Activated B cell treated with CpG ODN at 0.5 μM for 24 hours (primary cell): ENCODE results near the gene RAD51B. TPM values are rescaled to one million over a fixed set of nuclear protein-coding genes. Genes with fewer than 3 reads are reported as not detected.
A peak's percentile ranks its signal among the peaks of the same experiment; 100 is the strongest.

Experiments used
- ATAC-seq: fragments of 200-7000 bp; cut with Tn5 transposase; one replicate; pipeline ENCODE4 v1.10.0; 2021; ENCODE audit warnings: low read depth, mild to moderate bottlenecking, moderate library complexity
- CTCF ChIA-PET: fragments of 350-600 bp; sonication (Branson Sonifier 250); formaldehyde crosslinking; loops from one replicate; lab custom pipeline; 2021; ENCODE audit warnings: antibody characterized with exemption; lab: Charles Lee
- POLR2A ChIA-PET: fragments of 350-600 bp; sonication (Branson Sonifier 250); formaldehyde crosslinking; loops from one replicate; lab custom pipeline; 2021; ENCODE audit warnings: antibody characterized with exemption; lab: Charles Lee
- DNase-seq: peaks from one replicate; pipeline ENCODE4 v3.0.0; 2022
- H3K27ac Mint-ChIP-seq: one replicate; pipeline ENCODE4 v1.8.0; 2020; ENCODE audit warnings: mixed read lengths
- H3K27me3 Mint-ChIP-seq: one replicate; pipeline ENCODE4 v1.8.0; 2021; ENCODE audit warnings: mixed read lengths
- H3K36me3 Mint-ChIP-seq: one replicate; pipeline ENCODE4 v1.8.0; 2021; ENCODE audit warnings: low read depth, mixed read lengths
- H3K4me1 Mint-ChIP-seq: one replicate; pipeline ENCODE4 v1.8.0; 2021; ENCODE audit warnings: mixed read lengths
- H3K4me3 Mint-ChIP-seq: one replicate; pipeline ENCODE4 v1.8.0; 2020; ENCODE audit warnings: mild to moderate bottlenecking, mixed read lengths
- H3K9me3 Mint-ChIP-seq: one replicate; pipeline ENCODE4 v1.8.0; 2020; ENCODE audit warnings: mixed read lengths
- CTCF ChIP-seq: fragments of 200-600 bp; IDR thresholded peaks from one replicate; pipeline ENCODE4 v1.8.0; 2022; ENCODE audit warnings: antibody characterized with exemption, mild to moderate bottlenecking
- intact Hi-C: fragments of 100-400 bp; cut with micrococcal nuclease; formaldehyde crosslinking; loops from one replicate; pipeline ENCODE4 v1.15.1; 2024
- total RNA-seq: library from RNA; stranded (reverse); gene quantifications from 2 replicates; pipeline ENCODE4 v1.2.3, GENCODE V29; 2022

Gene RAD51B
- total RNA-seq, 1 donor from 2014 or later = 53.9 TPM

DNA sequence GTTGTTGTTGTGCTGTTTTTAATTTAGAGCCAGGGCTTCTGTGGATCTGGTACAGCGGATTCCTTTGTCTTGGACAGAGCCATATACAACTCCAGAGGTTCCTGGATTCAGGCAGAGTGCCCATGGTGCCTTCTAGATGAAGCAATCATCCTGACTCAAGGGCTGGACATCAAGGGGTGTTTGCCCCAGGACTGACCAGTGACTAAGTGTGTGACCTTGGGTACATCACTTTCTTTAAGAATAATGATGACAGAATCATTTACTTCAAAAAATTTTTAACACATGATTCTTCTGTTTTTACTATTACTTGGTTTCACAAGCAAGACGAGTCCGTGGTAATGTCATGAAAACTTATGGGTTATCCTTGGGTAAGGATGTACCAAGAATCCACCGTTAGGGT is 576.0 kb downstream of the RAD51B start:
- Mint-ChIP-seq H3K27ac (peak overlapping the region; percentile 69), H3K4me3 (no peak overlapping the region), H3K4me1 (peaks cover 80% of the 10 kb centered on the region), H3K27me3 (no peaks in the 10 kb centered on the region), H3K36me3 (peaks cover 4% of the 10 kb centered on the region), H3K9me3 (no peaks in the 10 kb centered on the region)
- no peak for ATAC-seq
- ChIA-PET CTCF (no interaction called here), POLR2A (no interaction called here)
- no peak for TF ChIP-seq CTCF
- no peak for DNase-seq
- intact Hi-C loops = no loop called here

- no peaks in the 10 kb centered on the region for H3K9me3 Mint-ChIP-seq
- ATAC-seq (no peak), DNase-seq (no peak)
- H3K36me3 Mint-ChIP-seq = peaks cover 4% of the 10 kb centered on the region
- H3K4me1 Mint-ChIP-seq = peaks cover 88% of the 10 kb centered on the region
- POLR2A ChIA-PET = interaction anchor here (2.6 to 16.7 kb wide), 3 partner anchors 110 to 392 kb away, joined by 7 to 350 read pairs (median 340); partner anchors contain the start of gene ZFP36L1
- intact Hi-C loops = no loop called here
- H3K27ac Mint-ChIP-seq = peak overlapping the region; percentile 35
- H3K27me3 Mint-ChIP-seq = no peaks in the 10 kb centered on the region
- no peak for TF ChIP-seq CTCF
- CTCF ChIA-PET = no interaction called here
- no peak overlapping the region for H3K4me3 Mint-ChIP-seq
These were observed 576.9 kb downstream of the RAD51B start for GRCh38 chr14:68396461-68396860.

GRCh38 chr14:68397371-68397811 is 577.8 kb downstream of the RAD51B start:
- ChIA-PET CTCF (interaction anchor here (1.0 kb wide), 1 partner anchor 105 kb away, joined by 3 read pairs; no protein-coding TSS in a partner anchor), POLR2A (interaction anchor here (0.8 to 16.7 kb wide), 14 partner anchors 11 to 419 kb away, joined by 3 to 350 read pairs (median 4); partner anchors contain the start of gene ZFP36L1)
- TF ChIP-seq CTCF = no peak
- Mint-ChIP-seq H3K9me3 (no peaks in the 10 kb centered on the region), H3K4me3 (no peak overlapping the region), H3K27ac (peak overlapping the region; percentile 84), H3K4me1 (peaks cover 90% of the 10 kb centered on the region), H3K36me3 (peaks cover 5% of the 10 kb centered on the region), H3K27me3 (no peaks in the 10 kb centered on the region)
- intact Hi-C loops = no loop called here
- no peak for DNase-seq
- peak; percentile 18 for ATAC-seq

GRCh38 chr14:68397822-68398221 is 578.2 kb downstream of the RAD51B start:
- no peak for DNase-seq
- intact Hi-C loops = no loop called here
- H3K36me3 Mint-ChIP-seq = peaks cover 6% of the 10 kb centered on the region
- H3K4me3 Mint-ChIP-seq = no peak overlapping the region
- ChIA-PET CTCF (interaction anchor here (1.0 kb wide), 1 partner anchor 106 kb away, joined by 3 read pairs; no protein-coding TSS in a partner anchor), POLR2A (interaction anchor here (0.8 to 16.7 kb wide), 14 partner anchors 11 to 418 kb away, joined by 3 to 350 read pairs (median 4); partner anchors contain the start of gene ZFP36L1)
- H3K27me3 Mint-ChIP-seq = no peaks in the 10 kb centered on the region
- H3K9me3 Mint-ChIP-seq = no peaks in the 10 kb centered on the region
- H3K4me1 Mint-ChIP-seq = peaks cover 90% of the 10 kb centered on the region
- H3K27ac Mint-ChIP-seq = peak overlapping the region; percentile 84
- no peak for TF ChIP-seq CTCF
- no peak for ATAC-seq

- ChIA-PET CTCF (no interaction called here), POLR2A (interaction anchor here (1.1 to 16.7 kb wide), 8 partner anchors 10 to 397 kb away, joined by 3 to 350 read pairs (median 4); partner anchors contain the start of gene ZFP36L1)
- DNase-seq (no peak), ATAC-seq (no peak)
- Mint-ChIP-seq H3K9me3 (no peaks in the 10 kb centered on the region), H3K4me1 (peaks cover 90% of the 10 kb centered on the region), H3K36me3 (peaks cover 6% of the 10 kb centered on the region), H3K27ac (peak overlapping the region; percentile 84), H3K4me3 (no peak overlapping the region), H3K27me3 (no peaks in the 10 kb centered on the region)
- intact Hi-C loops = no loop called here
- TF ChIP-seq CTCF = no peak
These were observed 578.8 kb downstream of the RAD51B start for GRCh38 chr14:68398370-68398769.
